Sigmoid colon (tissue), 7 donors: Measurements from ENCODE around the gene SPEF1. TPM values are rescaled to one million over a fixed set of nuclear protein-coding genes. Genes with fewer than 3 reads are reported as not detected.

Source experiments
- DNase-seq: peaks from one replicate; pipeline ENCODE4 v3.0.0-alpha.2; 2019
- H3K27ac ChIP-seq, 4 donors: fragments of 200-600 bp; sonication (generic); one replicate each; pipeline ENCODE4 v1.5.1; 2016 to 2019; ENCODE audit warnings: mild to moderate bottlenecking in 1 of 4
- H3K27me3 ChIP-seq, 3 donors: fragments of 200-600 bp; sonication (generic); one replicate each; pipeline ENCODE4 v1.5.1; 2019; ENCODE audit warnings: mild to moderate bottlenecking in 1 of 3
- H3K36me3 ChIP-seq, 4 donors: fragments of 200-600 bp; sonication (generic); one replicate each; pipeline ENCODE4 v1.5.1; 2016 to 2019
- H3K4me1 ChIP-seq, 4 donors: fragments of 200-600 bp; sonication (generic); one replicate each; pipeline ENCODE4 v1.5.1; 2017 to 2019
- H3K4me3 ChIP-seq, 4 donors: fragments of 200-600 bp; sonication (generic); one replicate each; pipeline ENCODE4 v1.5.1; 2017 to 2019; ENCODE audit warnings: mild to moderate bottlenecking in 2 of 4, moderate library complexity in 1 of 4
- H3K9me3 ChIP-seq, 4 donors: fragments of 200-600 bp in 3 of 4; sonication (generic) in 3 of 4; one replicate each; pipeline versions ENCODE4 v1.5.1 to v1.6.1; 2013 to 2019
- EP300 ChIP-seq, 4 donors: sonication (generic); formaldehyde crosslinking; IDR thresholded peaks; one replicate each; pipeline ENCODE4 v1.6.1; 2017; ENCODE audit warnings: antibody characterized with exemption in 4 of 4
- POLR2A ChIP-seq, 2 donors: fragments of 450-650 bp; IDR thresholded peaks; one replicate each; pipeline ENCODE4 v1.6.1; 2016; ENCODE audit warnings: antibody characterized with exemption in 2 of 2, mild to moderate bottlenecking in 2 of 2, moderate library complexity in 2 of 2
- POLR2AphosphoS5 ChIP-seq, 4 donors: sonication (generic); formaldehyde crosslinking; IDR thresholded peaks; one replicate each; pipeline ENCODE4 v1.6.1; 2017; ENCODE audit warnings: antibody characterized with exemption in 4 of 4
- WGBS, 2 donors: extraction: QIAGEN DNeasy Blood & Tissue Kit; methylation state at CpG; one replicate each; pipeline ENCODE4 v1.1.7; 2013; 5-methylcytosine and 5-hydroxymethylcytosine counted together
- intact Hi-C: fragments of 100-400 bp; cut with DNase I; formaldehyde crosslinking; loops from one replicate; pipeline ENCODE4 v1.15.1; 2023
- polyA plus RNA-seq, 3 donors: library from polyadenylated mRNA; stranded (reverse); fragments of 200-250 nt; gene quantifications; one replicate each; pipeline ENCODE4 v1.2.3, GENCODE V29; 2013
- total RNA-seq, 4 donors: library from RNA; depleted of rRNA; stranded (reverse); fragments of >200 nt; gene quantifications; one replicate each; pipeline ENCODE4 v1.1.0, GENCODE V29; 2016
- TF ChIP-seq, protein P1 (sequence below), 4 experiments: fragments of 450-650 bp in 3 of 4; fragments of 200-600 bp in 1 of 4; IDR thresholded peaks; one replicate each; pipeline ENCODE4 v1.5.1; 2016 to 2019; ENCODE audit warnings: antibody characterized with exemption in 4 of 4, mild to moderate bottlenecking in 3 of 4, moderate library complexity in 2 of 4
- donor health status: healthy with polysubstance abuse.
- donor health status: Bipolar disorder and iron deficiency.
- donor health status: healthy.

Gene SPEF1
- total and polyA plus RNA-seq, 7 donors, result 0.12 to 0.81 TPM; not detected in 5

DNA sequence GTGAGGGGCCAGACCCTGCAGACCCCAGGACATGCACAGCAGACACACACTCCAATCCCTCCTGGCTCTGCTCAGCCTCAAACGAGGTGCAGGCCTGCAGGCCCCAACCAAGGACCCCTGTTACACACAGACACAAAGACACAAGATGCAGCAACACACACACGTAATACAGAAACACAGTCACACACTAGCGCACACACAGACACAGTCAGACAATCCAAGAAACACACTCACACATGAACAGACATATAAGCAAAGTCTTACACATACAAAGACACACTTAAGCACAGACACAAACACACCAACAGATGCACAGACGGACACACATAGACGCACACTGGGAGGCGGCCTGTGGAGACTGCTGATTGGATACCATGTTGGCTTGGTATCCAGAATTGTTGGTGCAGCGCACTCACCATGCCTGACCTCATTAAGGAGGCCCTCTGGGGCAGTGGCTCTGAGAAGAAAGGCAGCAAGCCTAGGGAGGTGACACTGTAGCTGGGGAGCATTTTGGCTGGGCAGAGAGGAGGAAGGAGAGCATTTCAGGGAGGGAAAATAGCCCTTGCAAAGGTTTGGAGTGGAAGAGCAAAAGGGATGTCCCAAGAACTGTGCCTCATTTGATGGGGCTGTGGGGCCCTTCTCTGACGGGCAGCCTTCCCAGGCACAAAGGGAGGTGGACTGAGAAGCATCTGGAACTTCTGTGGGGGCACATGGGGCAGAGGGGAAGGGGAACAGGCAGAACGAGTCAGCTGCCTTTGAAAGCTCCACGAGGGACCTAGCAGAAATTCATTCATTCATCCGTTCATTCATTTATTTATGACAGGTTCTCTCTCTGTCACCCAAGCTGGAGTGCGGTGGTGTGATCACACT is 50.2 kb downstream of the SPEF1 start:
- H3K27me3 ChIP-seq, result peaks cover 14 to 35% (median 16%) of the 10 kb centered on the region in 3 donors
- WGBS, 2 donors, result 81 to 90% methylated on average over 12 of the region's 12 CpGs

DNA sequence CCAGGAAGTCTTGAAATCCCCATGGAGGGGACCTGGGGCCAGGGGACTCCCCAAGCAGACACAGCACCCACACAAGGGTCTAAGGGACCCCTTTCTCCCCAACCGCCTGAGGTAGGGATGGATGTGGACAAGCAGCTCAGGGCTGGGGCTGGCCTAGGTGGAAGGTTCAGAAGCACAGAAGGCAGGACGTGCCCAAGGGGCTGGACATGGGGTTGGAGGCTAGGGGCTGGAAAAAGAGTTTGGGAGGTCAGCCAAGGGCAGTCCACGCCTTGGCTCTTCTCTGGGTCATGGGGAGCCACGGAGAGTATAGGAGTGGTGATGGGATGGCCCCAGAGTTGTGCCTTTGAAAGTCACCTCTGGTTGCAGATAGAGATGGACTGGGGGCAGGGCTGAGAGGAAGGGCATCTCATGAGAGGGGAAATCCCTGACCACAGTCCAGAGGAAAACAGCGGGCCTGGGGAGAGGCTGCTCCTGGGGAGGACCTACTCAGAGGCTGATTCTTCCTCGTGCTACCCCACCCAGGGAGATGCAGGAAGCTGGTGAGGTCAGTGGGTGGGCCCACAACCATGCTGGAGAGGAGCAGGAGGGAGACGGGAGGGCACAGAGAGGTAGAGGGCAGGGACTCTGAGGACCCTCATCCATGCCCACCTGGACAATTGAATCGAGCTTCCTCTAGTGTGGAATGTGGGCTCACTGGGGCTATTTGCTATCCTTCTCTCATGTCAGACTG is 51.3 kb downstream of the SPEF1 start:
- Histone ChIP-seq H3K36me3 (no peaks in the 10 kb centered on the region), H3K27ac (peak overlapping the region in 1 of 4 donors; percentile 20), H3K9me3 (no peaks in the 10 kb centered on the region), H3K27me3 (peaks cover 14 to 35% (median 16%) of the 10 kb centered on the region in 3 donors), H3K4me1 (peaks cover 0 to 11% (median 9%) of the 10 kb centered on the region in 4 donors), H3K4me3 (no peak overlapping the region)
- DNase-seq, result peak; percentile 60
- intact Hi-C loops, result no loop called here
- no peak for TF ChIP-seq EP300 (IDR thresholded peaks at IDR 0.05)
- no peak for TF ChIP-seq POLR2A (IDR thresholded peaks at IDR 0.05)
- TF ChIP-seq, protein P1, sequence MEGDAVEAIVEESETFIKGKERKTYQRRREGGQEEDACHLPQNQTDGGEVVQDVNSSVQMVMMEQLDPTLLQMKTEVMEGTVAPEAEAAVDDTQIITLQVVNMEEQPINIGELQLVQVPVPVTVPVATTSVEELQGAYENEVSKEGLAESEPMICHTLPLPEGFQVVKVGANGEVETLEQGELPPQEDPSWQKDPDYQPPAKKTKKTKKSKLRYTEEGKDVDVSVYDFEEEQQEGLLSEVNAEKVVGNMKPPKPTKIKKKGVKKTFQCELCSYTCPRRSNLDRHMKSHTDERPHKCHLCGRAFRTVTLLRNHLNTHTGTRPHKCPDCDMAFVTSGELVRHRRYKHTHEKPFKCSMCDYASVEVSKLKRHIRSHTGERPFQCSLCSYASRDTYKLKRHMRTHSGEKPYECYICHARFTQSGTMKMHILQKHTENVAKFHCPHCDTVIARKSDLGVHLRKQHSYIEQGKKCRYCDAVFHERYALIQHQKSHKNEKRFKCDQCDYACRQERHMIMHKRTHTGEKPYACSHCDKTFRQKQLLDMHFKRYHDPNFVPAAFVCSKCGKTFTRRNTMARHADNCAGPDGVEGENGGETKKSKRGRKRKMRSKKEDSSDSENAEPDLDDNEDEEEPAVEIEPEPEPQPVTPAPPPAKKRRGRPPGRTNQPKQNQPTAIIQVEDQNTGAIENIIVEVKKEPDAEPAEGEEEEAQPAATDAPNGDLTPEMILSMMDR (IDR thresholded peaks at IDR 0.05), result no peak
- TF ChIP-seq POLR2AphosphoS5 (IDR thresholded peaks at IDR 0.05), result no peak
- 61 to 73% methylated on average over 8 of the region's 8 CpGs for WGBS, 2 donors

More for the DNA sequence above, 50.2 kb downstream of the SPEF1 start:
- H3K4me1 ChIP-seq, result peaks cover 0 to 11% (median 9%) of the 10 kb centered on the region in 4 donors
- DNase-seq, result no peak
- intact Hi-C loops, result no loop called here
- no peaks in the 10 kb centered on the region for H3K36me3 ChIP-seq
- peak overlapping the region in 1 of 4 donors; percentile 20 for H3K27ac ChIP-seq
- no peaks in the 10 kb centered on the region for H3K9me3 ChIP-seq
- TF ChIP-seq POLR2AphosphoS5 (IDR thresholded peaks at IDR 0.05) (no peak), EP300 (IDR thresholded peaks at IDR 0.05) (no peak), POLR2A (IDR thresholded peaks at IDR 0.05) (no peak)
- TF ChIP-seq, protein P1 (IDR thresholded peaks at IDR 0.05), result no peak
- H3K4me3 ChIP-seq, result no peak overlapping the region

- H3K27ac ChIP-seq, result peak overlapping the region in 1 of 4 donors; percentile 41
- TF ChIP-seq EP300 (IDR thresholded peaks at IDR 0.05), result no peak
- no peak for TF ChIP-seq POLR2AphosphoS5 (IDR thresholded peaks at IDR 0.05)
- no peak for TF ChIP-seq POLR2A (IDR thresholded peaks at IDR 0.05)
- TF ChIP-seq, protein P1 (IDR thresholded peaks at IDR 0.05), result no peak
- H3K27me3 ChIP-seq, result peaks cover 14 to 35% (median 16%) of the 10 kb centered on the region in 3 donors
- intact Hi-C loops, result no loop called here
- no peak overlapping the region for H3K4me3 ChIP-seq
- no peaks in the 10 kb centered on the region for H3K36me3 ChIP-seq
- peaks cover 0 to 11% (median 9%) of the 10 kb centered on the region in 4 donors for H3K4me1 ChIP-seq
- WGBS, 2 donors, result 90 to 93% methylated on average over 6 of the region's 6 CpGs
- DNase-seq, result no peak
- no peaks in the 10 kb centered on the region for H3K9me3 ChIP-seq
These were observed 51.9 kb downstream of the SPEF1 start for GRCh38 chr20:3729378-3729777.

DNA sequence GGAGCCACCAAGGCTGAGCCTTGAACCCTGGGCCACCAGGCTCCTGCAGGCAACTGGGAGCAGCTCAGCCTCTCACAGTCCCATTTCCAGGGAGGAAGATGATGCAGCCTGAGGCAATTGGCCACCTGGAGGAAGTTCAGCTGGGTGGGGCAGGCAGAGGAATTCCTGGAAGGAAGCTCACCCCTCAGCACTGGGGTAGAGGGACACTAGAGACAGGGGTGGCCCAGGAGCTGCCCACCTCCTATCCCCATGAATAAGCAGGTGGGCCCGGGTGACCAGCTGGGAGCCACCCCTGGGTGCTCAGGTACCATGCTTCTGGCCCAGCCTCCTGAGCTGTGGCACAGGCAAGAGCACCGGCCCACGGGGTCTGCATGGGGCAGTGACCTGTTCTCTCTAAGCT is 52.4 kb downstream of the SPEF1 start:
- intact Hi-C loops, result no loop called here

More for the DNA sequence above, 52.4 kb downstream of the SPEF1 start:
- H3K27me3 ChIP-seq, result peaks cover 14 to 35% (median 16%) of the 10 kb centered on the region in 3 donors
- H3K9me3 ChIP-seq, result no peaks in the 10 kb centered on the region
- WGBS, 2 donors, result 77 to 85% methylated on average over 3 of the region's 3 CpGs
- TF ChIP-seq POLR2AphosphoS5 (IDR thresholded peaks at IDR 0.05) (no peak), POLR2A (IDR thresholded peaks at IDR 0.05) (no peak), EP300 (IDR thresholded peaks at IDR 0.05) (no peak)
- TF ChIP-seq, protein P1 (IDR thresholded peaks at IDR 0.05), result no peak
- no peaks in the 10 kb centered on the region for H3K36me3 ChIP-seq
- H3K27ac ChIP-seq, result peak overlapping the region in 1 of 4 donors; percentile 41
- H3K4me1 ChIP-seq, result peaks cover 0 to 11% (median 9%) of the 10 kb centered on the region in 4 donors
- peak; percentile 58 for DNase-seq
- no peak overlapping the region for H3K4me3 ChIP-seq
